ENCODE results near the gene USP40. TPM values are rescaled to one million over a fixed set of nuclear protein-coding genes. Genes with fewer than 3 reads are reported as not detected.

Gene USP40
- total and polyA plus RNA-seq, 2 experiments from 2014 or later: 20.4 to 25.9 TPM

GRCh38 chr2:233462202-233462785, 104.3 kb downstream of the USP40 start:
- Histone ChIP-seq H3K9me3 (ENCODE audit: low read depth) (no peaks in the 10 kb centered on the region), H3K27me3 (no peaks in the 10 kb centered on the region), H3K27ac (no peak overlapping the region), H3K79me2 (no peaks in the 10 kb centered on the region), H3K36me3 (replicated peaks; ENCODE audit: insufficient read depth, low read depth) (no peaks in the 10 kb centered on the region), H3K4me1 (ENCODE audit: insufficient read depth) (no peaks in the 10 kb centered on the region), H4K20me1 (ENCODE audit: insufficient read depth, poor library complexity, severe bottlenecking) (no peaks in the 10 kb centered on the region), H3K9me2 (replicated peaks; ENCODE audit: insufficient read depth) (no peaks in the 10 kb centered on the region), H2AFZ (no peak overlapping the region), H3K4me3 (no peak overlapping the region), H3K4me2 (no peak overlapping the region)
- WGBS (ENCODE audit: low lambda C conversion rate, missing lambda C conversion rate): 94% methylated on average over 18 of the region's 25 CpGs
- TF ChIP-seq CTCF (IDR thresholded peaks at IDR 0.05; ENCODE audit: poor library complexity) (no peak), EZH2 (IDR thresholded peaks at IDR 0.05; ENCODE audit: borderline replicate concordance) (no peak), EZH2phosphoT487 (IDR thresholded peaks at IDR 0.05; ENCODE audit: low read depth, severe bottlenecking, unreplicated experiment) (no peak)
- DNase-seq (ENCODE audit: low spot score): no peak

GRCh38 chr2:233461481-233461891, 105.1 kb downstream of the USP40 start:
- no peak for DNase-seq (ENCODE audit: low spot score)
- no peak overlapping the region for H2AFZ ChIP-seq
- TF ChIP-seq EZH2 (IDR thresholded peaks at IDR 0.05; ENCODE audit: borderline replicate concordance) (no peak), CTCF (IDR thresholded peaks at IDR 0.05; ENCODE audit: poor library complexity) (no peak), EZH2phosphoT487 (IDR thresholded peaks at IDR 0.05; ENCODE audit: low read depth, severe bottlenecking, unreplicated experiment) (no peak)
- H3K4me1 ChIP-seq (ENCODE audit: insufficient read depth): no peaks in the 10 kb centered on the region
- H3K79me2 ChIP-seq: no peaks in the 10 kb centered on the region
- no peaks in the 10 kb centered on the region for H3K27me3 ChIP-seq
- no peak overlapping the region for H3K4me3 ChIP-seq
- WGBS (ENCODE audit: low lambda C conversion rate, missing lambda C conversion rate): 94% methylated on average over 6 of the region's 8 CpGs
- no peaks in the 10 kb centered on the region for H4K20me1 ChIP-seq (ENCODE audit: insufficient read depth, poor library complexity, severe bottlenecking)
- H3K27ac ChIP-seq: no peak overlapping the region
- no peaks in the 10 kb centered on the region for H3K9me2 ChIP-seq (replicated peaks; ENCODE audit: insufficient read depth)
- H3K9me3 ChIP-seq (ENCODE audit: low read depth): no peaks in the 10 kb centered on the region
- H3K4me2 ChIP-seq: no peak overlapping the region
- no peaks in the 10 kb centered on the region for H3K36me3 ChIP-seq (replicated peaks; ENCODE audit: insufficient read depth, low read depth)

GRCh38 chr2:233460726-233461441, 105.7 kb downstream of the USP40 start:
- H3K36me3 ChIP-seq (replicated peaks; ENCODE audit: insufficient read depth, low read depth): no peaks in the 10 kb centered on the region
- no peaks in the 10 kb centered on the region for H4K20me1 ChIP-seq (ENCODE audit: insufficient read depth, poor library complexity, severe bottlenecking)
- H3K4me3 ChIP-seq: no peak overlapping the region
- no peaks in the 10 kb centered on the region for H3K27me3 ChIP-seq
- no peaks in the 10 kb centered on the region for H3K9me3 ChIP-seq (ENCODE audit: low read depth)
- H3K4me1 ChIP-seq (ENCODE audit: insufficient read depth): no peaks in the 10 kb centered on the region
- 88% methylated on average over 31 of the region's 32 CpGs for WGBS (ENCODE audit: low lambda C conversion rate, missing lambda C conversion rate)
- TF ChIP-seq EZH2 (IDR thresholded peaks at IDR 0.05; ENCODE audit: borderline replicate concordance) (no peak), EZH2phosphoT487 (IDR thresholded peaks at IDR 0.05; ENCODE audit: low read depth, severe bottlenecking, unreplicated experiment) (no peak), CTCF (IDR thresholded peaks at IDR 0.05; ENCODE audit: poor library complexity) (no peak)
- H3K27ac ChIP-seq: no peak overlapping the region
- H3K9me2 ChIP-seq (replicated peaks; ENCODE audit: insufficient read depth): no peaks in the 10 kb centered on the region
- no peak overlapping the region for H3K4me2 ChIP-seq
- no peaks in the 10 kb centered on the region for H3K79me2 ChIP-seq
- no peak for DNase-seq (ENCODE audit: low spot score)
- no peak overlapping the region for H2AFZ ChIP-seq
